Measurements from ENCODE around the gene PSMC1. TPM values are rescaled to one million over a fixed set of nuclear protein-coding genes. Genes with fewer than 3 reads are reported as not detected.

PSMC1 gene
- total RNA-seq, 1 experiment from 2014 or later, result 134 TPM

- in situ Hi-C loops (cut with HindIII; ENCODE audit: low pct_unique_long_range_greater_than_20kb, low sequenced_read_pairs), result no loop called here
- DNase-seq (ENCODE audit: low read depth), result no peak
Measured at GRCh38 chr14:90295870-90296516, 39.6 kb downstream of the PSMC1 start.

- in situ Hi-C loops (cut with HindIII; ENCODE audit: low pct_unique_long_range_greater_than_20kb, low sequenced_read_pairs), result no loop called here
- DNase-seq (ENCODE audit: low read depth), result no peak
Measured at GRCh38 chr14:90296641-90297040, 40.3 kb downstream of the PSMC1 start.

GRCh38 chr14:90297876-90298629 is 41.7 kb downstream of the PSMC1 start:
- in situ Hi-C loops (cut with HindIII; ENCODE audit: low pct_unique_long_range_greater_than_20kb, low sequenced_read_pairs), result no loop called here

GRCh38 chr14:90299408-90299807 is 43.1 kb downstream of the PSMC1 start:
- DNase-seq (ENCODE audit: low read depth), result no peak
- in situ Hi-C loops (cut with HindIII; ENCODE audit: low pct_unique_long_range_greater_than_20kb, low sequenced_read_pairs), result no loop called here

More at GRCh38 chr14:90297876-90298629, 41.7 kb downstream of the PSMC1 start:
- no peak for DNase-seq (ENCODE audit: low read depth)

- DNase-seq (ENCODE audit: low read depth), result no peak
- in situ Hi-C loops (cut with HindIII; ENCODE audit: low pct_unique_long_range_greater_than_20kb, low sequenced_read_pairs), result no loop called here
Measured at GRCh38 chr14:90300611-90301047, 44.3 kb downstream of the PSMC1 start.

- no peak for DNase-seq (ENCODE audit: low read depth)
- in situ Hi-C loops (cut with HindIII; ENCODE audit: low pct_unique_long_range_greater_than_20kb, low sequenced_read_pairs), result no loop called here
Measured at GRCh38 chr14:90301122-90301521, 44.8 kb downstream of the PSMC1 start.

GRCh38 chr14:90301668-90302090 is 45.3 kb downstream of the PSMC1 start:
- in situ Hi-C loops (cut with HindIII; ENCODE audit: low pct_unique_long_range_greater_than_20kb, low sequenced_read_pairs), result no loop called here
- DNase-seq (ENCODE audit: low read depth), result no peak

GRCh38 chr14:90302529-90303303 is 46.4 kb downstream of the PSMC1 start:
- in situ Hi-C loops (cut with HindIII; ENCODE audit: low pct_unique_long_range_greater_than_20kb, low sequenced_read_pairs), result no loop called here
- DNase-seq (ENCODE audit: low read depth), result no peak

GRCh38 chr14:90303473-90303872 is 47.1 kb downstream of the PSMC1 start:
- DNase-seq (ENCODE audit: low read depth), result no peak
- in situ Hi-C loops (cut with HindIII; ENCODE audit: low pct_unique_long_range_greater_than_20kb, low sequenced_read_pairs), result no loop called here

GRCh38 chr14:90304502-90304901 is 48.1 kb downstream of the PSMC1 start:
- no peak for DNase-seq (ENCODE audit: low read depth)
- in situ Hi-C loops (cut with HindIII; ENCODE audit: low pct_unique_long_range_greater_than_20kb, low sequenced_read_pairs), result no loop called here

- in situ Hi-C loops (cut with HindIII; ENCODE audit: low pct_unique_long_range_greater_than_20kb, low sequenced_read_pairs), result no loop called here
Measured at GRCh38 chr14:90305176-90305601, 48.8 kb downstream of the PSMC1 start.

GRCh38 chr14:90308561-90308960 is 52.2 kb downstream of the PSMC1 start:
- no peak for DNase-seq (ENCODE audit: low read depth)
- in situ Hi-C loops (cut with HindIII; ENCODE audit: low pct_unique_long_range_greater_than_20kb, low sequenced_read_pairs), result no loop called here

More at GRCh38 chr14:90305176-90305601, 48.8 kb downstream of the PSMC1 start:
- DNase-seq (ENCODE audit: low read depth), result no peak

- in situ Hi-C loops (cut with HindIII; ENCODE audit: low pct_unique_long_range_greater_than_20kb, low sequenced_read_pairs), result no loop called here
- DNase-seq (ENCODE audit: low read depth), result no peak
Measured at GRCh38 chr14:90317286-90317685, 60.9 kb downstream of the PSMC1 start.

GRCh38 chr14:90318016-90318415 is 61.7 kb downstream of the PSMC1 start:
- DNase-seq (ENCODE audit: low read depth), result no peak
- in situ Hi-C loops (cut with HindIII; ENCODE audit: low pct_unique_long_range_greater_than_20kb, low sequenced_read_pairs), result no loop called here

GRCh38 chr14:90319173-90319572 is 62.8 kb downstream of the PSMC1 start:
- in situ Hi-C loops (cut with HindIII; ENCODE audit: low pct_unique_long_range_greater_than_20kb, low sequenced_read_pairs), result no loop called here
- DNase-seq (ENCODE audit: low read depth), result no peak

GRCh38 chr14:90319634-90320541 is 63.5 kb downstream of the PSMC1 start:
- DNase-seq (ENCODE audit: low read depth), result no peak
- in situ Hi-C loops (cut with HindIII; ENCODE audit: low pct_unique_long_range_greater_than_20kb, low sequenced_read_pairs), result no loop called here

- no peak for DNase-seq (ENCODE audit: low read depth)
- in situ Hi-C loops (cut with HindIII; ENCODE audit: low pct_unique_long_range_greater_than_20kb, low sequenced_read_pairs), result no loop called here
Measured at GRCh38 chr14:90321891-90322290, 65.5 kb downstream of the PSMC1 start.

All from Caki2 (cell line).